Measurements from ENCODE around the gene LETMD1. TPM values are rescaled to one million over a fixed set of nuclear protein-coding genes. Genes with fewer than 3 reads are reported as not detected.
A peak's percentile ranks its signal among the peaks of the same experiment; 100 is the strongest.

Gene LETMD1
- total and polyA plus RNA-seq, 2 experiments from 2014 or later: 23.5 to 47.3 TPM

GRCh38 chr12:51098611-51099010 is 50.5 kb downstream of the LETMD1 start:
- H3K4me3 ChIP-seq: no peak overlapping the region
- H3K9me3 ChIP-seq (ENCODE audit: low read depth): no peaks in the 10 kb centered on the region
- no peak overlapping the region for H3K27ac ChIP-seq
- H3K4me1 ChIP-seq (ENCODE audit: low read depth): no peaks in the 10 kb centered on the region
- H3K27me3 ChIP-seq: no peaks in the 10 kb centered on the region
- peak in 1 of 2 donors; percentile 6 for DNase-seq (ENCODE audit: low read depth in 1 of 2, low spot score in 1 of 2)
- peaks cover 33% of the 10 kb centered on the region for H3K36me3 ChIP-seq
- no peak for TF ChIP-seq CTCF (IDR thresholded peaks at IDR 0.05; ENCODE audit: low read depth, low read length)

- Histone ChIP-seq H3K27ac (no peak overlapping the region), H3K27me3 (no peaks in the 10 kb centered on the region), H3K4me1 (ENCODE audit: low read depth) (no peaks in the 10 kb centered on the region), H3K36me3 (peaks cover 34% of the 10 kb centered on the region), H3K9me3 (ENCODE audit: low read depth) (no peaks in the 10 kb centered on the region), H3K4me3 (no peak overlapping the region)
- no peak for DNase-seq (ENCODE audit: low read depth in 1 of 2, low spot score in 1 of 2)
- no peak for TF ChIP-seq CTCF (IDR thresholded peaks at IDR 0.05; ENCODE audit: low read depth, low read length)
Observed at GRCh38 chr12:51103977-51104376, 55.9 kb downstream of the LETMD1 start.

GRCh38 chr12:51108136-51108535 is 60.0 kb downstream of the LETMD1 start:
- H3K4me1 ChIP-seq (ENCODE audit: low read depth): no peaks in the 10 kb centered on the region
- H3K36me3 ChIP-seq: peaks cover 33% of the 10 kb centered on the region
- no peak for DNase-seq (ENCODE audit: low read depth in 1 of 2, low spot score in 1 of 2)
- no peak for TF ChIP-seq CTCF (IDR thresholded peaks at IDR 0.05; ENCODE audit: low read depth, low read length)
- H3K27ac ChIP-seq: no peak overlapping the region
- no peaks in the 10 kb centered on the region for H3K27me3 ChIP-seq
- no peaks in the 10 kb centered on the region for H3K9me3 ChIP-seq (ENCODE audit: low read depth)
- no peak overlapping the region for H3K4me3 ChIP-seq

Other genes with a start within 250 kb of the LETMD1 start
- gene TMPRSS12, start 205.4 kb upstream of the LETMD1 start, total RNA-seq: not detected in 2 replicates
- not detected in 2 replicates for gene TMPRSS12, start 205.4 kb upstream of the LETMD1 start, polyA plus RNA-seq
- gene HIGD1C, start 95.8 kb upstream of the LETMD1 start, total RNA-seq: not detected in 2 replicates
- gene HIGD1C, start 95.8 kb upstream of the LETMD1 start, polyA plus RNA-seq: not detected in 2 replicates
- 26.9 and 30.5 TPM in 2 replicates for gene SLC11A2, start 21.9 kb upstream of the LETMD1 start, total RNA-seq
- gene SLC11A2, start 21.9 kb upstream of the LETMD1 start, polyA plus RNA-seq: 33.3 and 41.3 TPM in 2 replicates
- gene CSRNP2, start 35.3 kb downstream of the LETMD1 start, total RNA-seq: 19.0 and 21.1 TPM in 2 replicates
- gene CSRNP2, start 35.3 kb downstream of the LETMD1 start, polyA plus RNA-seq: 16.9 and 22.5 TPM in 2 replicates
- 8.2 and 12.2 TPM in 2 replicates for gene TFCP2, start 124.8 kb downstream of the LETMD1 start, total RNA-seq
- 17.0 and 26.6 TPM in 2 replicates for gene TFCP2, start 124.8 kb downstream of the LETMD1 start, polyA plus RNA-seq
- gene POU6F1, start 169.7 kb downstream of the LETMD1 start, total RNA-seq: 1.5 and 3.8 TPM in 2 replicates
- 3.4 and 6.6 TPM in 2 replicates for gene POU6F1, start 169.7 kb downstream of the LETMD1 start, polyA plus RNA-seq
- 105 and 131 TPM in 2 replicates for gene DAZAP2, start 190.5 kb downstream of the LETMD1 start, total RNA-seq
- gene DAZAP2, start 190.5 kb downstream of the LETMD1 start, polyA plus RNA-seq: 147 and 191 TPM in 2 replicates
- 3.0 and 5.5 TPM in 2 replicates for gene SMAGP, start 222.1 kb downstream of the LETMD1 start, total RNA-seq
- 4.7 and 6.7 TPM in 2 replicates for gene SMAGP, start 222.1 kb downstream of the LETMD1 start, polyA plus RNA-seq